Fibroblast of skin of left biceps (primary cell): ENCODE data around the gene PEX14.
"Not testable (repeated sequence)": the region's sequence is repeated elsewhere in the genome, so short reads cannot be mapped to it uniquely, and the experiment has no call there.

ENCODE experiments used
- DNase-seq, 2 experiments: peaks; one replicate each; pipeline ENCODE4 v3.0.0-alpha.2; 2013; ENCODE audit warnings: low read depth in 2 of 2

Gene PEX14

GRCh38 chr1:10450836-10451235 is 23.9 kb upstream of the PEX14 start:
- no peak for DNase-seq

GRCh38 chr1:10451287-10451686 is 23.5 kb upstream of the PEX14 start:
- peak in 1 of 2 experiments; percentile 47 for DNase-seq

GRCh38 chr1:10456048-10456447 is 18.7 kb upstream of the PEX14 start:
- no peak for DNase-seq

GRCh38 chr1:10456661-10457060 is 18.1 kb upstream of the PEX14 start:
- DNase-seq, result no peak

GRCh38 chr1:10457462-10457861 is 17.3 kb upstream of the PEX14 start:
- not testable (repeated sequence) for DNase-seq

- DNase-seq, result no peak
These were observed 16.9 kb upstream of the PEX14 start for GRCh38 chr1:10457875-10458274.

- DNase-seq, result peak; percentile 38 to 46
These were observed 15.6 kb upstream of the PEX14 start for GRCh38 chr1:10459184-10459583.

GRCh38 chr1:10467078-10467477 is 7.7 kb upstream of the PEX14 start:
- DNase-seq, result no peak

- no peak for DNase-seq
These were observed 4.7 kb upstream of the PEX14 start for GRCh38 chr1:10470043-10470442.

- no peak for DNase-seq
These were observed 3.1 kb upstream of the PEX14 start for GRCh38 chr1:10471411-10472219.

- DNase-seq, result peak; percentile 85 to 86
These were observed 2.3 kb upstream of the PEX14 start, which contains the start of gene DFFA for GRCh38 chr1:10472220-10473144. Gene DFFA (minus strand): TSS chr1:10472529. CDS start chr1:10472458, 71 bp downstream.

GRCh38 chr1:10473145-10473765 is 1.5 kb upstream of the PEX14 start:
- DNase-seq, result no peak

- DNase-seq, result not testable (repeated sequence)
These were observed 489 bp upstream of the PEX14 start for GRCh38 chr1:10474309-10474612.

GRCh38 chr1:10475510-10475909 is 760 bp downstream of the PEX14 start:
- no peak for DNase-seq

- DNase-seq, result no peak
These were observed 4.5 kb downstream of the PEX14 start for GRCh38 chr1:10479296-10479695.

- no peak for DNase-seq
These were observed 5.9 kb downstream of the PEX14 start for GRCh38 chr1:10480614-10481013.

- DNase-seq, result no peak
These were observed 9.8 kb downstream of the PEX14 start for GRCh38 chr1:10484521-10484920.

- no peak for DNase-seq
These were observed 14.7 kb downstream of the PEX14 start for GRCh38 chr1:10489291-10490055.

GRCh38 chr1:10490286-10490970 is 15.7 kb downstream of the PEX14 start:
- no peak for DNase-seq

- no peak for DNase-seq
These were observed 19.6 kb downstream of the PEX14 start for GRCh38 chr1:10494418-10494753.
